H9 (cell line): ENCODE results near the gene SHB. TPM values are rescaled to one million over a fixed set of nuclear protein-coding genes. Genes with fewer than 3 reads are reported as not detected.

Source experiments
- DNase-seq: peaks from one replicate; pipeline ENCODE4 v3.0.0-alpha.2; 2017
- H2AFZ ChIP-seq: one replicate; pipeline ENCODE4 v1.6.1; 2013; ENCODE audit warnings: mild to moderate bottlenecking, low read length, control low read depth, moderate library complexity
- H2AK5ac ChIP-seq: 2 replicates; pipeline ENCODE4 v1.6.1; 2013; ENCODE audit warnings: low read length, control low read depth, mixed read lengths; ENCODE audit not compliant: insufficient read length
- H2BK120ac ChIP-seq: one replicate; pipeline ENCODE4 v1.6.1; 2013; ENCODE audit warnings: low read depth, mild to moderate bottlenecking, low read length, control low read depth, inconsistent platforms; ENCODE audit not compliant: poor library complexity, severe bottlenecking
- H2BK12ac ChIP-seq: 2 replicates; pipeline ENCODE4 v1.6.1; 2013; ENCODE audit warnings: low read length, control low read depth, mixed read lengths, low read depth; ENCODE audit not compliant: insufficient read length
- H2BK15ac ChIP-seq: 2 replicates; pipeline ENCODE4 v1.6.1; 2013; ENCODE audit warnings: low read depth, low read length, control low read depth
- H2BK20ac ChIP-seq: one replicate; pipeline ENCODE4 v1.6.1; 2013; ENCODE audit warnings: low read depth, mild to moderate bottlenecking, low read length, control low read depth, inconsistent platforms; ENCODE audit not compliant: poor library complexity, severe bottlenecking
- H2BK5ac ChIP-seq: 2 replicates; pipeline ENCODE4 v1.6.1; 2013; ENCODE audit warnings: low read length, control low read depth, mixed read lengths; ENCODE audit not compliant: insufficient read length
- H3K14ac ChIP-seq: 2 replicates; pipeline ENCODE4 v1.6.1; 2013; ENCODE audit warnings: low read length, control low read depth; ENCODE audit not compliant: insufficient read depth
- H3K18ac ChIP-seq: 2 replicates; pipeline ENCODE4 v1.6.1; 2013; ENCODE audit warnings: low read depth, mild to moderate bottlenecking, mixed read lengths, low read length, control low read depth; ENCODE audit not compliant: insufficient read length
- H3K23ac ChIP-seq: 2 replicates; pipeline ENCODE4 v1.6.1; 2013; ENCODE audit warnings: low read length, control low read depth, mixed read lengths, low read depth; ENCODE audit not compliant: insufficient read length
- H3K23me2 ChIP-seq: 2 replicates; pipeline ENCODE4 v1.6.1; 2013; ENCODE audit warnings: low read depth, mild to moderate bottlenecking, mixed read lengths, low read length, control low read depth; ENCODE audit not compliant: insufficient read length, poor library complexity, severe bottlenecking
- H3K27ac ChIP-seq: 2 replicates; pipeline ENCODE4 v1.5.1; 2013; ENCODE audit warnings: low read length, control low read depth, mixed read lengths, low read depth; ENCODE audit not compliant: insufficient read length
- H3K27me3 ChIP-seq: 2 replicates; pipeline ENCODE4 v1.6.1; 2013; ENCODE audit warnings: low read length, control low read depth, inconsistent platforms; ENCODE audit not compliant: insufficient read depth
- H3K4ac ChIP-seq: 2 replicates; pipeline ENCODE4 v1.6.1; 2013; ENCODE audit warnings: low read depth, mild to moderate bottlenecking, control low read depth, inconsistent platforms, low read length, moderate library complexity
- H3K4me1 ChIP-seq: 2 replicates; pipeline ENCODE4 v1.6.1; 2013; ENCODE audit warnings: low read length, control low read depth, inconsistent platforms; ENCODE audit not compliant: insufficient read depth
- H3K4me2 ChIP-seq: 2 replicates; pipeline ENCODE4 v1.6.1; 2013; ENCODE audit warnings: low read length, control low read depth, mixed read lengths; ENCODE audit not compliant: insufficient read length, insufficient read depth
- H3K56ac ChIP-seq: 2 replicates; pipeline ENCODE4 v1.6.1; 2013; ENCODE audit warnings: low read depth, mild to moderate bottlenecking, mixed read lengths, low read length, control low read depth; ENCODE audit not compliant: insufficient read length
- H3K79me1 ChIP-seq: 2 replicates; pipeline ENCODE4 v1.6.1; 2013; ENCODE audit warnings: low read depth, mild to moderate bottlenecking, moderate library complexity, low read length, control low read depth, inconsistent platforms; ENCODE audit not compliant: insufficient read depth, poor library complexity, severe bottlenecking
- H3K79me2 ChIP-seq: 2 replicates; pipeline ENCODE4 v1.6.1; 2013; ENCODE audit warnings: low read length, control low read depth, inconsistent platforms; ENCODE audit not compliant: insufficient read depth
- H3K9ac ChIP-seq: 2 replicates; pipeline ENCODE4 v1.6.1; 2013; ENCODE audit warnings: low read length, control low read depth, mixed read lengths; ENCODE audit not compliant: insufficient read length; ENCODE audit errors: extremely low read depth
- H3K9me3 ChIP-seq: one replicate; pipeline ENCODE4 v1.6.1; 2013; ENCODE audit warnings: low read depth, low read length, inconsistent platforms; ENCODE audit not compliant: control insufficient read depth
- H3T11ph ChIP-seq: one replicate; pipeline ENCODE4 v1.6.1; 2013; ENCODE audit warnings: mild to moderate bottlenecking, low read length, control low read depth, inconsistent platforms
- H4K20me1 ChIP-seq: one replicate; pipeline ENCODE4 v1.6.1; 2013; ENCODE audit not compliant: control insufficient read depth, insufficient read length, insufficient read depth
- H4K5ac ChIP-seq: 2 replicates; pipeline ENCODE4 v1.6.1; 2013; ENCODE audit warnings: low read depth, mild to moderate bottlenecking, mixed read lengths, low read length, control low read depth; ENCODE audit not compliant: insufficient read length
- H4K8ac ChIP-seq: replicated peaks from 2 replicates; pipeline ENCODE4 v1.6.1; 2013; ENCODE audit warnings: low read length, control low read depth, mixed read lengths, low read depth; ENCODE audit not compliant: insufficient read length
- H4K91ac ChIP-seq: 2 replicates; pipeline ENCODE4 v1.6.1; 2013; ENCODE audit warnings: low read depth, mild to moderate bottlenecking, moderate library complexity, mixed read lengths, low read length, control low read depth; ENCODE audit not compliant: insufficient read length
- H3K27ac Mint-ChIP-seq, 3 experiments: 2 replicates in 2 of 3; 3 replicates in 1 of 3; pipeline ENCODE4 v1.8.0; 2020 to 2021; ENCODE audit warnings: mixed read lengths in 3 of 3, mild to moderate bottlenecking in 1 of 3, moderate library complexity in 1 of 3
- H3K27me3 Mint-ChIP-seq: 2 replicates; pipeline ENCODE4 v1.8.0; 2021; ENCODE audit warnings: low read depth, mild to moderate bottlenecking, moderate library complexity, mixed read lengths
- H3K36me3 Mint-ChIP-seq, 3 experiments: 2 replicates in 2 of 3; 3 replicates in 1 of 3; pipeline ENCODE4 v1.8.0; 2020 to 2021; ENCODE audit warnings: low read depth in 3 of 3, mixed read lengths in 3 of 3; ENCODE audit not compliant: insufficient read depth in 1 of 3
- H3K4me1 Mint-ChIP-seq, 2 experiments: 2 replicates each; pipeline ENCODE4 v1.8.0; 2020; ENCODE audit warnings: mixed read lengths in 2 of 2
- H3K4me3 Mint-ChIP-seq, 2 experiments: 2 replicates in 1 of 2; 3 replicates in 1 of 2; pipeline ENCODE4 v1.8.0; 2020 to 2021; ENCODE audit warnings: mild to moderate bottlenecking in 2 of 2, mixed read lengths in 2 of 2, moderate library complexity in 1 of 2
- H3K9me3 Mint-ChIP-seq, 2 experiments: 2 replicates in 1 of 2; 3 replicates in 1 of 2; pipeline ENCODE4 v1.8.0; 2020; ENCODE audit warnings: mild to moderate bottlenecking in 2 of 2, mixed read lengths in 2 of 2, moderate library complexity in 1 of 2
- CTCF ChIP-seq: fragments of 200-600 bp; sonication (generic); conservative IDR thresholded peaks from 3 replicates; pipeline ENCODE4 v1.8.0; 2021; ENCODE audit warnings: antibody characterized with exemption, mild to moderate bottlenecking
- WGBS: extraction: QIAGEN DNeasy Blood & Tissue Kit; methylation state at CpG from one replicate; pipeline ENCODE4 v1.1.7; 2013; ENCODE audit warnings: missing lambda C conversion rate, low lambda C conversion rate, mixed read lengths; ENCODE audit not compliant: insufficient read length; ENCODE audit errors: extremely low coverage; 5-methylcytosine and 5-hydroxymethylcytosine counted together
- total RNA-seq: library from RNA; stranded (reverse); gene quantifications from 2 replicates; pipeline ENCODE4 v1.2.1, GENCODE V29; 2021

The SHB gene
- total RNA-seq, 1 experiment from 2014 or later = 14.6 TPM

- H2AK5ac ChIP-seq = no peak overlapping the region
- no peak overlapping the region for H3K4me3 Mint-ChIP-seq
- no peak overlapping the region for H2BK5ac ChIP-seq
- H3K79me1 ChIP-seq = no peaks in the 10 kb centered on the region
- no peak overlapping the region for H3K9ac ChIP-seq
- H2AFZ ChIP-seq = no peak overlapping the region
- H2BK12ac ChIP-seq = no peak overlapping the region
- no peaks in the 10 kb centered on the region; the same call in 1 of the 2 replicates for H3K79me2 ChIP-seq
- no peak for TF ChIP-seq CTCF
- no peaks in the 10 kb centered on the region for H3K23me2 ChIP-seq
- DNase-seq = no peak
- H3K18ac ChIP-seq = no peak overlapping the region
- H3K27me3 ChIP-seq = no peaks in the 10 kb centered on the region
- H3K36me3 Mint-ChIP-seq = no peaks in the 10 kb centered on the region; a peak in 1 of 7 replicates
- no peak overlapping the region for H3K27ac ChIP-seq
- H4K20me1 ChIP-seq = no peaks in the 10 kb centered on the region
- H4K91ac ChIP-seq = no peak overlapping the region
- H4K8ac ChIP-seq = no peak overlapping the region
- H3K27me3 Mint-ChIP-seq = no peaks in the 10 kb centered on the region
- H3K4ac ChIP-seq = no peak overlapping the region
- no CpG with 5 or more reads among the region's 26 CpGs for WGBS
- H3K4me1 ChIP-seq = no peaks in the 10 kb centered on the region
- no peak overlapping the region; the same call in 1 of the 2 replicates for H3K14ac ChIP-seq
- H3K9me3 Mint-ChIP-seq = no peaks in the 10 kb centered on the region
- no peak overlapping the region for H2BK120ac ChIP-seq
- H3K4me2 ChIP-seq = no peak overlapping the region
- no peak overlapping the region for H3T11ph ChIP-seq
- no peak overlapping the region for H4K5ac ChIP-seq
- H2BK20ac ChIP-seq = no peak overlapping the region
- H3K27ac Mint-ChIP-seq = peak overlapping the region in 1 of 3 experiments; percentile 70; a peak in 3 of 7 replicates
- no peak overlapping the region for H3K56ac ChIP-seq
- H3K9me3 ChIP-seq = no peaks in the 10 kb centered on the region
- H3K23ac ChIP-seq = no peak overlapping the region
- no peak overlapping the region for H2BK15ac ChIP-seq
- H3K4me1 Mint-ChIP-seq = peaks cover 11 to 14% of the 10 kb centered on the region in 2 experiments
Observed at GRCh38 chr9:37984672-37985611, 84.1 kb downstream of the SHB start.
